DMS153 treated with DMSO at 0.1 percent for 48 hours (cell line): ENCODE measurements around the gene SCN4B.
A peak's percentile ranks its signal among the peaks of the same experiment; 100 is the strongest.

Experiments
- DNase-seq: peaks from one replicate; lab custom pipeline; 2025; ENCODE audit not compliant: unreplicated experiment; lab: John Stamatoyannopoulos, UW

Gene SCN4B

DNA sequence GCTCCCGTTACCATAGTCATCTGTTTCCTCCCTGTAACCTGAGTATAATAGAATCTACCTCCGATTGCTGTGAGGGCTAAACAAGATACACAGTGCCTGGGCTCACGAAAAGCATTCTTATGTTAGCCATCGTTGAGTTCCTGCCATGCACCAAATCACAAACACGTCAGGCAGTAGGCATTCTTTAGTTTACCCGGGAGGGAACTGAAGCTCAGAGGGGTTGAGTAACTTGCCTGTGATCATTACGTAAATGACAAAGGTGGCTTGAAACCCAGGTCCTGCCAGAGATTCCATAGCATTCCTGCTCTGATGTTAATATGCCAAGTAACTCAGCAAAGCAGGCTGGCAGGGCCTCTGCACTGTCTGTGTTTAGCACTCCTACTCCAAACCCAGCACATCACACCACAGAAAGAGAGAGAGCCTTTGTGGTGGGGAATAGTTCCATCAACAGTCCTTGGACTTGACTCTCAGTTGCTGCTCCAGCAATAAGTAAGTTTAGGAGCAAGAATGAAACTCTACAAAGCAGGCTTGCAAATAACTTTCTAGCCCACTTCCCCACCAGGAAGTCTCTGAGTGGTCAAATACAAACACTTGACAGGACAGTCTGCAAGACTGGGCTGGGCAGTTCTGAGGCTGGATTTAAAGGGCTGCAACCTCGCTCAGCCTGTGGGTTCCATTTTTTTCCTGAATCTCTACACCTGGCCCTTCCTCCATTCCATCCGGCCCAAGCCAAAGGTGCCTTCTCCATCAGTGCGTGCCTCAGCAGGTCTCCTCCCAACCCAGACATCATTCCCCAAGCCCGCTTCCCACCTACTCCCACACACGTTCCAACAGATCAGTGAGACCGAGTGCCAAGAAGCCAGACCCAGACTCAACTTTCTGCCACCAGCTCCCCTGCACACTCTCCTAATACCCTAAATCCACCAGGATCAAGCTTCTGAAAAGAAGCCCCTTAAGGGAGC, 22.7 kb upstream of the SCN4B start:
- DNase-seq: no peak

DNA sequence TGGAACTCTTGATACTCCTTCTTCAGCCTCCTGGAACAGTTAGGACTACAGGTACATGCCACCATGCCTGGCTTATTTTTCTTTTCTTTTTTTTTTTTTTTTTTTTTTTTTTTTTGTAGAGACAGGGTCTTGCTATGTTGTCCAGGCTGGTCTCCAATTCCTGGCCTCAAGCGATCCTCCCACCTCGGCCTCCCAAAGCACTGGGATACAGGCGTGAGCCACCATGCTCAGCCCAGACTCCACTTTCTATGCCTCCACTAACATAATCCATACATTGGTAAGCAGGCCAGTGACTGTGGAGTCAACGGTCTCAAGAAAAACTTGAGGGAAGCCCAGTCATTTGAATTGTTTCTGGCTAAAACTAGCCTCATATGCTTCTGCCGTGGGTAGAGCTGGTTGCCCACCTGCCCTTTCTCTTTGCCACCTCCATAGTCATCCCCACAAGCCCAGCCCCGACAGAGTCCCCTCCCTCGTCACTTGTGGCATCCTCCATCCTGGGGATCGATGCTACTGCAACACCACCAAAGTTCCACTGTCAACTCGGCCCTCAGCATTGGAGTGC, 21.5 kb upstream of the SCN4B start:
- DNase-seq: no peak

- no peak for DNase-seq
Measured at GRCh38 chr11:118172356-118172755, 19.7 kb upstream of the SCN4B start.

GRCh38 chr11:118171269-118172062, 18.8 kb upstream of the SCN4B start:
- peak; percentile 70 for DNase-seq

DNA sequence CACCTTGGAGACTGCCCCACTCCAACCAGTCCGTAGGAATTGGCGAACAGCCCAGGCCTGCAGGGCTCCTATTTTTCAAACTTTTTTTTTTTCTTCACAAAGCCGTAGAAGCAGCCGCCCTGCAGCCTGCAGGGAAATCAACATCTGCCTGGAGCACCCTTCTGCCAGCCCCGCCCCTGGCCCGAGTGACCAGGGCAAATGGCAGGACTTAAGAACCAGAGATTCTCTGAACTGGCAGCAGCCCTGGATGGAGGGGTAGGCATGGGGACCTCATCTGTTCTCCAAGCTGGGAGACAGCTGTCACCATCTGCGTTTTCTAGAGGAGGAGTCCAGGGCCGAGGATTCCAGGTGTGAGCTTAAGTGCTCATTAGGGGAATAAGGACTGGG, 18.3 kb upstream of the SCN4B start:
- DNase-seq: no peak

DNA sequence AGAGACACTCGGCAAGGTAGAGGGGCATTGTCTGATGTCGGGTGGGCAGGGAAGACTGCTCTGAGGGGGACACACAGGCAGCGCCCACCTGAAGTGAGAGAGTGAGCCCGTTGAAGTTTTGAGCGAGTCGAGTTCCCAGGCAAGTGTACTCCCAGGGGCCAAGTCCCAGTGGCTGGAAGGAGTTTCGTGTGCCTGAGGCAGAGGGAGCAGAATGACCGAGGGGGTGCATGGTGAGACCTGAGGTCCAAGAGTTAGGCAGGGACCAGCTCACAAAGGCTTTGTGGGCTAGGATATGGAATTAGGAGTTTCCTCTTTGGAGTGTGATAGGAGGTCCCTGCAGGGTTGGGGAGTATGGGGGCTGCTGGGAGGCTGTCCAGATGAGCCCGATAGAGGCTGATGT, 17.6 kb upstream of the SCN4B start:
- no peak for DNase-seq

DNA sequence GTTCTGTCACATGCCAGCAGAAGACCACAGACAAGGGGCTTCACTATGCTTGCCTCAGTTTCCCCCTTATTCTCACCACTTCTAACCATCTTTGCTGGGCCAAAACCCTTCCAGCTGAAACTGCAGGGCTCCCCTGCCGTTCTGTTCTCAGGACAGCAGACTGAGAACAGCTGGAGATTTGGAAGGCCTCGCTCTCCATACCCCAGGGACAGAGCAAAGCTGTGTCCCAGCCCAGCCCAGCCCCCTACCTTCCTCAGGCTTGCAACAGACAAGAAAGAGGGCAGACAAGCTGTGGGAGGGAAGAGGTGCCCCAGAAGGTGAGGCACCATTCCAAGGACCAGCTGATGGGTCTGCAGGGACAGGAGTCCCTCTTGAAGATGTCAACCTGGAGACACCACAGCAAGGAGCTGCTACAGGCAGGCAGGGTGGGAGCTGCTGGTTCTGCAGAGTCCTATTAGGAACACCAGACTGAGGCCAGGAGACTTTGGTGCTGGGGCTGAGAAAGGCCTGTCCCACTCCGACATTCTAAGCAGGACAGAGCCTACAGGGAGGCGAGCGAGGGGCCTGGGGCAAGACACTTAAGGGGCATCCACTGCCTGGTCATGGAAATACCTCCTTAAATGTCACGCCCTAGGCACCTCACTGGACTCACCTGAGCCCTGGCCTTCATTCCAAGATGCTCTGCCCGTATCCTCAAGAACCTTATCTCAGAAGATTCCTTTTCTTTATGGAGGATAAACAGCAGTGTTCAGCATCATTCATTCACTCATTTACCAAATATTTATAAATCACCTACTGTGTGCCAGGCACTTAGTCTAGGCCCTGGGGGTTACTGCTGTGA, 16.9 kb upstream of the SCN4B start:
- no peak for DNase-seq

GRCh38 chr11:118168751-118169150, 16.1 kb upstream of the SCN4B start:
- no peak for DNase-seq

DNA sequence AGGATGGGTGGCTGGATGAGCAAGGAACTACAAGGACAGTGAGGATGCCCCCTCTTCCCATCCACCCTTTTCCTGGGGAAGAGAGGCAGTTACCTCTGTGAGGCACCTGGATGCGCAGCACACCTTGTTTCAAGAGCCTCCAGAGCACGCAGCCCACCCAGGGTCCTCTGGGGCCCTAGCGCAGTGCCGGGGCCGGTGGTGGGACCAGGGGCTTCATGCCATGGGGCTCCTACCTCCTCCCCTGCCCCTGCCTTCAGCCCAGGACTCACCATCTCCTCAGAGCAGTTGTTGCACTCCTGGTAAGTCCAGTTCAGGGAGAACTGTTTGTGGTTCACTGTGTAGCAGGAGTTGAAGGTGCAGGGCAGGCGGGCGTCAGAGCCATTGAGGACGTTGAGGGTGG, 15.7 kb upstream of the SCN4B start:
- no peak for DNase-seq

DNA sequence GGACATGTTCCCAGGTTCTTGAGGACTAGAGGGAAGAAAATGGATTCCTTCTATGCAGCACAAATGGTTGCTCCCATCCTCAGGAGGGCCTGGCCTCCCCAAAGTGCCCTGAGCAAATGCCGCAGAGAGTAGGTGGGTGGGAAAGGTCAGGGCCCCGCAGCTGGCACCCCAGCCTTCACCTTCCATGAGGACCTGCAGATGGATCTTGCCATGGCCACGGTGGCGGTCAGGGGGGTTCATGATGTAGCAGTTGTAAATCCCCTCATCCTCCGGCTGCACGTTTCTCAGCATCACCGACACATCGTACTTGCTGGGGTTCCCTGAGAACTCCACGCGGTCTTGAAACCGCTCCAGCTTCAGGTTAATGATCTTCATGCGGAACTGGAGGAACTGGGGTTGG, 15.3 kb upstream of the SCN4B start:
- no peak for DNase-seq

DNA sequence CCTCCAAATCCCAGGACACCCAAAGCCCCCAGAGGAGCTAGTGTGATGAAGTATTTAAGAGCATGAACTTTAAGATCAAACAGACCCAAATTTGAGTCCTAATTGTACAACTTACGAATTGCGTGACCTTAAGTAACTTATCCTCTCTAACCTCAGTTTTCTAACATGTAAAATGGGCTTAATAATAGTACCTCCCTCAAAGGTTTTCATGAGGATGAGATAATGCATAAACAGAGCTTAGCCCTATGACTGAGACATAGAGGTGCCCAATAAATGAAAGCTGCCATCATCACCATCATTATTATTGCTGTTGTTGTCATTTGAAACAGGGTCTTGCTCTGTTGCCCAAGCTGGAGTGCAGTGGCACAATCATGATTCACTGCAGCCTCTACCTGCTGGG, 14.6 kb upstream of the SCN4B start:
- DNase-seq: no peak

- no peak for DNase-seq
Measured at GRCh38 chr11:118166641-118167040, 14.0 kb upstream of the SCN4B start.

- no peak for DNase-seq
Measured at GRCh38 chr11:118164885-118165284, 12.3 kb upstream of the SCN4B start.

DNA sequence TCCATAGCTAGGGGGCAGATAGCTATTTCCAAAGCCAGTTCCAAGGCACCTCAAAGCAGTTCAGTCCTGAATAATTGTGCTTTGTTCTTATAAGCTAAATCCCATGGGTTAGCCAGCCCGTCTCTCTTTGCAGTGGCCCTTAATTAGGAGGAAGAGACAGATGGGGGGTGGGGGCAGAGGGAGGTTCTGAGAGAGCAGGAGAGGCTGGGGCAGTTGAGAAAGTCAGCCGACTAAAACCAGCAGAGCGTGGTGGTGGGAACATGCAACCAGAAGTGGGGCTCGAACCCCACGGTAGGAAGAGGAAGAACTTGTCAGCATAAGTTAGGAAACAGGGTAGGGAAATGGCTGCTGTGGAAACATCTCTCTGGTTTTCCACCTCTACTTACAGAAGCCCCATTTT, 10.9 kb upstream of the SCN4B start:
- DNase-seq: no peak

GRCh38 chr11:118162846-118163245, 10.2 kb upstream of the SCN4B start:
- no peak for DNase-seq

GRCh38 chr11:118161786-118162185, 9.2 kb upstream of the SCN4B start:
- DNase-seq: no peak

DNA sequence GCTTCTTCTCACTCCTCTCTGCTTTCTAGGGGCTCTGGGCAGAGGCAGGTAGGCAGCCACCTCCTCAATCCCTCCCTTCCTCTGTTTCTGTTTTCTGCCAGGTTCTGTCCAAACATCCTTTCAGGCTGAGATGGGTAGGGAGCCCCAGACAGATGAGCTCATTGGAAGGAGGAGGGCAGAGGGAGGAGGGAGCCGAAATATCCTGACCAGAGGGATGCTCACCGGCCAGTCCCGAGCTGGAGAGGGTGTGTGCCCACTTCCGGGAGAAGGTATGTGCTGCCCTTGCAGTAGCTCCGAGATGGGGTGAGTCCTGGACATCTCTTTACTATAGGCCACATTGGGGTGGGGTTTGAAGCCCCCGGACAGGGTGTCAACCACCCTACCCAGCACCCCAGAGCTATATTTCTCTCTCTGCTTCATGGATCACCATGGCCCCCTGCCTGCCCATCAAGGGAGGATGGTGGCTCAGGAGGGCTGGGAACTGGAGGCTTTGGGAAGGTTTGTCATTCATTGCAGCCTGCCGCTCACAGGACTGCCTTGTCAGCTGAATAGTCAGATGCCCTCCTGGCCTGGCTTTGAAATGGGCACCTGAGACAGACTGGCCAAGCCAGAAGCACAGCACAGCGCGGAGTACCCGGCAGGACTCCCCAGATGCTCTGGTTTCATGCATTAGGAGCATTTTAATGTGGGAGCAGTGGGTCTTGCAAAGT, 4.7 kb upstream of the SCN4B start:
- no peak for DNase-seq

DNA sequence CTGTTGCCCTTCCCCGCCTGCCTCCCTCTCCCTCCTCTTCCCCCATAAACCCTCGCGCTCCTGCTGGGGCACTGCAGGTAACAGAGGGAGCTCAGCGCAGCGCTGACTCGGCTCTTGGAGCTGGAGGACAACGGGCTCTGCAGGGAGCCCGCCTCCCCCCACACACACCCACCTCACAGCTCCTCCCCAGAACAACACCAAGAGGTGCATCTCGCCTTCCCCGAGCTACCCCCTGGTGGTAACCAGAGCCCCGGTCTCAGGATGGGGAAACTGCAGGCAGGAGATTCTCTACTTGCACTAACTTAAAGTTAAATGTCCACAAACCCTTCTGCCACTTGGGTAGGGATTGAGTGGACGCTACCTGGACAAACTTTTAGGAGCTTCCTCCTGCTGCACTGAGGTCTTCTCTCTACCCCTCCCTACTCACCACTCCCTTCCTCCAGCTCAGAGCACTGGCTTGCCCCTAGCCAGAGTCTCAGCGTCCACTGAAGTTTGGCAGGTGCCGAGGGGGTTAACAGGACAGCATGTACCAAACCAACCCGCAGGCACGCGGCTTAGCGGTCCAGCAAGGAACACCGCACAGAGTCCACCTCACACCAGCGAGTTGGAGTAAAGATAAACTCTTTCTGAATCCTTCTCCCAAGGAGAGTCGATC, 4.0 kb upstream of the SCN4B start:
- DNase-seq: no peak

DNA sequence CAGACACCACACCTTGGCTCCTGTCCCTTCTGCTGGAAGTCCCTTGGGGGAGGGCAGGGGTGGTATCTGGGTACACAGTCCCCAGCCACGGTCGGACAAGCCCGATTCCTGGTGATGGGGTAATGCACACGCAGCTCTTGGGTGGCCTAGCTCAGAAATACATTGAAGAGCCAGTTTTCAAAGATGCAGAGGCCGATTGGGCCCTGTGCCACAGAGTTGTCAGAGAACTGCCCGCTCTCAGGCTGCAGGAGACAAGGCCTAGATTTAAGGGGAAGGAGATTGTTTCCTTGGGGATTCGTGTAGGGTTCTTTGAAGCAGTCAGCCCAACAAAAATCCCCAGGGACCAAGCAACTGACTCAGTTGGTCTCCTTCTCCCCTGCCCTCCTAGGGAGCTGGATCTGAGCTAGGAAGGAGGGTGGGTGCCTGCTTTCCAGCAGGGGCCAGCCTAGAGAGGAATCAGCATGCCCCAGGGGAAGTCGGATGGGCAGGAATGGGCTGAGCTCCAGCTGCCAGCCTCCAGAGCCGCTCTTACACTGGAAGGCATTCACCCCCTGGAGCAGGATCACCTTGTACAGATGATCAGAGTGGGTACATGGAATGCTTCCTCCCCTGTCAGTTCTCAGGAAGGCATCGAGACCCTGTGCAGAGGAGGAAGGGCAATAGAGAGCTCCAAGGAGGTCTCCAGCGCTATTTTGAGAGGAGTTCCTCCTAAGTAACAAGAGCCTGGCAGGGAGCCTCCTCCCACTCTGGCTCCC, 3.3 kb upstream of the SCN4B start:
- no peak for DNase-seq
